Cardiac fibroblast (primary cell): ENCODE data around the gene FGGY.

Experiments
- DNase-seq, 2 donors: peaks; one replicate each; pipeline versions ENCODE4 v3.0.0 to v3.0.0-alpha.2; 2010; ENCODE audit warnings: low read depth in 2 of 2
- H3K4me3 ChIP-seq, 2 donors: replicated peaks in 1 of 2; 1 replicate in 1 of 2; 2 replicates in 1 of 2; pipeline ENCODE4 v1.5.1; 2011; ENCODE audit warnings: low read depth in 2 of 2, low read length in 2 of 2, mild to moderate bottlenecking in 2 of 2, moderate library complexity in 1 of 2
- TF ChIP-seq, protein P1 (sequence below): IDR thresholded peaks from one replicate; pipeline ENCODE4 v1.5.1; 2011; ENCODE audit warnings: low read depth, mild to moderate bottlenecking, low read length, inconsistent platforms

FGGY gene

GRCh38 chr1:59431566-59432294 is 134.8 kb downstream of the FGGY start:
- TF ChIP-seq, protein P1, sequence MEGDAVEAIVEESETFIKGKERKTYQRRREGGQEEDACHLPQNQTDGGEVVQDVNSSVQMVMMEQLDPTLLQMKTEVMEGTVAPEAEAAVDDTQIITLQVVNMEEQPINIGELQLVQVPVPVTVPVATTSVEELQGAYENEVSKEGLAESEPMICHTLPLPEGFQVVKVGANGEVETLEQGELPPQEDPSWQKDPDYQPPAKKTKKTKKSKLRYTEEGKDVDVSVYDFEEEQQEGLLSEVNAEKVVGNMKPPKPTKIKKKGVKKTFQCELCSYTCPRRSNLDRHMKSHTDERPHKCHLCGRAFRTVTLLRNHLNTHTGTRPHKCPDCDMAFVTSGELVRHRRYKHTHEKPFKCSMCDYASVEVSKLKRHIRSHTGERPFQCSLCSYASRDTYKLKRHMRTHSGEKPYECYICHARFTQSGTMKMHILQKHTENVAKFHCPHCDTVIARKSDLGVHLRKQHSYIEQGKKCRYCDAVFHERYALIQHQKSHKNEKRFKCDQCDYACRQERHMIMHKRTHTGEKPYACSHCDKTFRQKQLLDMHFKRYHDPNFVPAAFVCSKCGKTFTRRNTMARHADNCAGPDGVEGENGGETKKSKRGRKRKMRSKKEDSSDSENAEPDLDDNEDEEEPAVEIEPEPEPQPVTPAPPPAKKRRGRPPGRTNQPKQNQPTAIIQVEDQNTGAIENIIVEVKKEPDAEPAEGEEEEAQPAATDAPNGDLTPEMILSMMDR = no peak
- peak in 1 of 2 donors; percentile 38 for DNase-seq

DNA sequence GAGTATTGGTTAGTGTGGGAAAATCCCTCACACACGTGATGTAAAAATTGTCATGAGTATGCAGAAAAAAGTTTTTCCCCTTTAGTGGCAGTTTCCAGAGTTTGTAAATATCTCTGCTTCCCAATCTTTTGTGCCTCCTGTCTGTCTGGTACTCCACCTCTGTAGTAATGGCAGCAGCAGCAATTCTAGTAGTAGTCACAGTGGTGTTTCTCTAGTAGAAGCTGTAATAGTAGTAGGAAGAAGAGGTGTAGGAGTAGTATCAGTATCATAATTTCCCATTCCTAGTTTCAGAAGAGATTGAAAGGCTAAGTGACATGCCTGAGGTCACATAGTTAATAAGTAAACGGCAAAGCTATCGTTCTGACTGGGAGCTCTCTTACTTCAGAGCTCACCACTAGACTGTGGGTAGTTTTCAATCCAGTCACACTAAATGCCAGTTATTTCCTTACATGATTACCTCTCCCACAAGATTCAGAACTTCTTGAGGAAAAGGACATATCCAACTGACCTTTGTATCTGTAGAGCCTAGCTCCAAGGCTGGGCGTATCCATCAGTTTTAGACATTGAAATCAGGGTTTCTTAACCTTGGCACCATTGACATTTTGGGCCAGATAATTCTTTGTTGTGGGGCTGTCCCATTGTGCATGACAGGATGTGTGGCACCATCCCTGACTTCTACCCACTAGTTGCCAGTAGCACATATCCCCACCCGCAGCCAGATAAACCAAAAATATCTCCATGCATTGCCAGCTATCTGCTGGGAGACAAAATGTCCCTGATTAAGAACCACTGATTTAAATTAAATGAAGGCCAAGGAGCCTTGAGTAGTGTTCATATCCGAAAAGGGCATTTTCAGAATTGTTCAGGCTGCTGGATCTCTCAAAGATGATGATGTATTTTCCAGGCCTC is 135.9 kb downstream of the FGGY start:
- no peak for DNase-seq
- TF ChIP-seq, protein P1 = no peak
- H3K4me3 ChIP-seq = no peak overlapping the region

More at GRCh38 chr1:59431566-59432294, 134.8 kb downstream of the FGGY start:
- no peak overlapping the region for H3K4me3 ChIP-seq

DNA sequence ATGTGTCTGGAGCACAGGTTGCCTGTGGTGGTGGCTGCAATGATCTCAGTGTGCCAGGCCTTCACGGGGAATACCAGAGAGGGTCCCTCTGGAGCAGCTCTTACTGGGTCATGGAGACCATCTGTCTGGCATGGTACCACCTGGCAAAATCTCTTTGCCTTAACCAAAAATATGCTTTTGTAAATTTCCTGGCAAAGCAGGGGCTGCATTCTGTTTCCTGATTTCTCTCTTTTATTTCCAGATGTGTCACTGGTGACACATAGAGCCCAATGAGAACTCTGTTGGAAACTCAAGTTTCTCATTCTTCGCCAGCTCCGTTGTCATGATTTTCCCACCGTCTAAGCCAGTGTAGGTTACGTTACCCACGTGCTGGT is 136.5 kb downstream of the FGGY start:
- DNase-seq = peak in 1 of 2 donors; percentile 43
- TF ChIP-seq, protein P1 = no peak
- H3K4me3 ChIP-seq = no peak overlapping the region

- no peak overlapping the region for H3K4me3 ChIP-seq
- TF ChIP-seq, protein P1 = no peak
- DNase-seq = peak; percentile 32
Measured at GRCh38 chr1:59434336-59434735, 137.4 kb downstream of the FGGY start.

- no peak overlapping the region for H3K4me3 ChIP-seq
- no peak for DNase-seq
- TF ChIP-seq, protein P1 = no peak
Measured at GRCh38 chr1:59436637-59437036, 139.7 kb downstream of the FGGY start.

DNA sequence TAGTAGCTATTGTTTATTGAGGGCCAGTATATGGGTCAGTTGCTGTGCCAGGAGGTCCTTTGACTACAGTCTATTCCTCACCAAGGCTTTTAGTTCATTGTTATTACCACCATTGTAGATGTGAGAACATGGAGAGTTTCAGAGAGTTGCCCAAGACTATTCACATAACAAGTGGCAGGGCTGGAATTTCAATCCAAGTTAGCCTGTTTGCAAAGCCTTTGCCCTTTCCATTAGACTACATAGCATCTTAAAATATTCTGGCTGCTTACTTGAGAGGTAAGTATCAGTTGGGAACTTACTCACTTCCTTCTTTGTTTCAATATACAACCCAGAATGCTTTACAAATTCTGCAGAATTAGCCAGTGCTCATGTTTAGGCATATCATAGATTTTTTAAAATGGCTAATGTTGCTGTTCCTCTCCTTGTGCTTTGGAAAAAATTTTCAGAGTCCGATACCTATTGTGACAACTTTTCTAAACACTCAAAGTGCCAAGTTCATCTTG is 141.2 kb downstream of the FGGY start:
- TF ChIP-seq, protein P1 = no peak
- H3K4me3 ChIP-seq = no peak overlapping the region
- peak in 1 of 2 donors; percentile 5 for DNase-seq
